NCI-H2196 (cell line): ENCODE data around the gene SYNE3.

ENCODE experiments used
- DNase-seq: peaks from one replicate; lab custom pipeline; 2025; ENCODE audit not compliant: unreplicated experiment; lab: John Stamatoyannopoulos, UW

The SYNE3 gene

DNA sequence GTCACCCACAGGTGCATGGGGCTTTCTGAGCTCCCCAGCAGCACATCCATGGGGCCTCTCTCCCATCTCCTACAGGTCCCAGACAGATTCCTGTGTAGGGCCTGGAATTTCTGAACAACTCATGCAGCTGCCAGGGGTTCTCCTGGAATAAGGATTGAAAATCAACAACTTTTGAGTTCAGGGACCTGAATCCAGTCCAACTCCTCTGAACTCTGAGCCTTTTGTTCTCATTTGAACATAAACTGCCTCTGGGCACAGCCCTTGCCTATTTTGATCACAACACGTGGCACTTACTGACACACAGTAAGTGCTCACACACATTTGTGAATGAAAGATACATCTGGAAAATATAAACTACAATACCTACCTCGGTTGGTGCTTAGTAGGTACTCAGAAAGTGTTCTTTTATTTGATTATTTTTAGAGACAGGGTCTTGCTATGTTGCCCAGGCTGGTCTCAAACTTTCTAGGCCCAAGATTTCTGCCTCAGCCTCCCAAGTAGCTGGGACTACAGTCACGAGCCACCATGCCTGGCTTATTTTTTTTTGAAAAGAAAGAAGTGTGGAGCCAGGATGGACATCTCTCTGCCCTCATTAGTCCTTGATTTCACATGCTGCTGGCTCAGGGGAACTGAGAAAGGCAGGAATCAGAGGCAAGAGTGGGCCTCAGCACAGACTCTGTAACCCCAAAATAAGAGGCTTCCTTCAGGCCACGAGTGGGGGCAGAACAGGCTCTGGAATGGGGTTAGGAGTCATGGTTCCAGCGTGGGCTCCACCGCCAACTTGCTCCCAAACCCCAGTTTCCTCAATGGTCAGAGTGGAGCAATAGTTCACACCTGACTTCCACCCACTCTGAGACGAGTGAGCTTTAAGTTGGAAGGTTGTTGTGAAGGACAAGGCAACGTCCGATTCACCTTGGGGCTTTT is 27.0 kb downstream of the SYNE3 start:
- DNase-seq = no peak

DNA sequence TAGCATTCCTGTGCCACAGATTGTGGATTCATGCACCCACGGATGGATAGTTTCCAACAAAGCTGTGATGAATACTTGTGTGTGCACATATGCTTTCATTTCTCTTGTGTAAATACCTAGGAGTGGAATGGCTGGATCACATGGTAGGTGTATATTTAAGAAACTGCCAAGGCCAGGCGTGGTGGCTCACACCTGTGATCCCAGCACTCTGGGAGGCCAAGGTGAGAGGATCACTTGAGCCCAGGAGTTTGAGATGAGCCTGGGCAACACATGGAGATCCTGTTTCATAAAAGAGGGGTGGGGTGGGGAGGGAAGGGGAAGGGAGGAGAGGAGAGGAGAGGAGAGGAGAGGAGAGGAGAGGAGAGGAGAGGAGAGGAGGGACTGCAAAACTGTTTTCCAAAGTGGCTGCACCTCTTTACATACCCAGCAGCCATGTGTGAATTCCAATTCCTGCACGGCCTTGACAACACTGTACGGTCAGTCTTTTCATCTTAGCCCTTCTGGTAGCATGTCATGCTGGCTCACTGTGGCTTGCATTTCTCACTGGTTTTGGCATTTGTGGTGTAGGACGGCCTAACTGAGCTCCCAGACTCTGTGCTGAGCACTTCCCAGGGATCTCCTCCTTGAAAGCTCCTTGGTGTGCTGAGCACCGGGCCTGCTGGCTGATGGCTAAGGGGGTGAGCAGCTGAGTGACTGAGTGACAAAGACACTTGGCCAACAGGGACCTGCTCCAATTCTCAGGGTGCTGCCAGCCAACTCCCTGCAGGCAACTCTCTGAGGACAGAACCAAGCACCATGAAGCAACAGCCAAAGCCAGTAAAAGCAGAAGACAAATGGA is 27.9 kb downstream of the SYNE3 start:
- DNase-seq = no peak

DNA sequence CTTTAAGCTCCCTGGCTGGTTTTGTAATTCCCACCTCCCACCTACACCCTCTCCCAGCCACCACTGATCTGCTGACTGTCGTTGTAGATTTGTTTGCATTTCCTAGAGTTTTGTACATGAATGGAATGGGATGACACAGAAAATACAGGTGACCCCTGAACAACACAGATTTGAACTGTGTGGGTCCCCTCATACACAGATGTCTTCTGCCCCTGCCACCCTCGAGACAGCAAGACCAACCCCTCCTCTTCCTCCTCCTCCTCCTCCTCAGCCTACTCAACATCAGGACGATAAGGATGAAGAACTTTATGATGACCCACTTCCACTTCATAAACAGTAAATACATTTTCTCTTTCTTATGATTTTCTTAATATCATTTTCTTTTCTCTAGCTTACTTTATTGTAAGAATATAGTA is 28.8 kb downstream of the SYNE3 start:
- DNase-seq = no peak

DNA sequence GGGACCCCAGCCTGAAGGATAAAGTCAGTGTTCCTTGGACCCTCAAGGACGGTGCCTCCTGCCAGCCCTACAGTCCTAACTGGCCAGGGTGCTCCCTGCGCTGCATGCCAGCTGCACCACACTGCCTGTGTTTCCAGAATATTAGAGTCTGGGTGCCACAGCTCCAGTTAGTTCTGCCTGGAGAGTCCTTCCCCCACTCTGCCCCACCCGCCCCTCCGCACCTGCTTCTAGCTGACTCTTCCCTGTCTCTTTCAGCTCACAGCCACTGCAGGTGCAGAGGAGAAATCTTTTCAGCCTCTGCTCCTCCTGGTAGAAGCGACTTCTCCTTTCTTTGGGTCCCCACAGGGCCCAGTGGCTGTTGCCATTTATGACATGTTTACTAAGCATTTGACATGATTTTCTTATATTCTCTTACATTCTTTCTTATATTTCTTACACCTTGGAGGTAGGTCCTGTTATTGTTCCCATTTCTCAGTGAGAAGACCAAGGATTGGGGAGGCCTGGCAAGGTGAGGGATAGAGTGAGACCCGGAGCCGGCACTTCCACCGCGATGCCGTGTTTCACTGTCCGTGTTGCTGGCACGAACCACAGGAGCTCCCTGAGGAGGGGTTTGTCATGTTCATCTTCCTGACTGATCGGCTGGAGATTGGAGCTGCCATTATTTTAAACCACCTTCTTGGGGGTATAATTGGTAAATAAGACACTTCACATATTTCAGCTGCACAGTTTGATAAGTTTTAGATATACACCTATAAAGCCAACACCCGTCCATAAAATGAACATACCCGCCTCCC is 29.4 kb downstream of the SYNE3 start:
- no peak for DNase-seq

DNA sequence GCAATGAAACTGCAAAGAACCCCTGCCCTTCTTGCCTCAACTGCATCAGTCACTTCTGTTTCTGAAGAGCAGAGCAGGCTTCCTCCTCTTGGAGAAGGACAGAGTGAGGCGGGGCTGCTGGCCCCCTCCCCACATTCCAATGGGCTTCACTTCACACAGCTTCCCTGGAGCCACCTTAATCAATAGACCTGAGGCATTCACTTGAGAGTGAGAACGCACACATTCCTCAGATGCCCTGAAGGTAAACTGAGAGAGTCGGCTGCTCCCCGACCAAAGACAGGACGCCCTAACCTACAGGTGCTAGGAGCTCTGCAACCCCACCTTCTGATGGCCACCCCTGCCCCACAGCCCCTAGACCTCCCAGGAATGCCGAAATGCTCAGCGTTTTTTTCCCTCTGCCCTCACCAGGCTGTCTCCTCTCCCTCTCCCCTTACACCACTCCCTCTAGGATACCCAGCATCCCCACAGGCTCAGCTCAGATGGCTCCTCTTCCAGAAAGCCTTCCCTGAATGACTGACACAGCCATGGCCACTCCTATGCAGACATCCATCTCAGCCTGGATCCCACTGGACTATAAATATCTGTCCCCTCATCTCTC is 31.1 kb downstream of the SYNE3 start:
- DNase-seq = no peak

DNA sequence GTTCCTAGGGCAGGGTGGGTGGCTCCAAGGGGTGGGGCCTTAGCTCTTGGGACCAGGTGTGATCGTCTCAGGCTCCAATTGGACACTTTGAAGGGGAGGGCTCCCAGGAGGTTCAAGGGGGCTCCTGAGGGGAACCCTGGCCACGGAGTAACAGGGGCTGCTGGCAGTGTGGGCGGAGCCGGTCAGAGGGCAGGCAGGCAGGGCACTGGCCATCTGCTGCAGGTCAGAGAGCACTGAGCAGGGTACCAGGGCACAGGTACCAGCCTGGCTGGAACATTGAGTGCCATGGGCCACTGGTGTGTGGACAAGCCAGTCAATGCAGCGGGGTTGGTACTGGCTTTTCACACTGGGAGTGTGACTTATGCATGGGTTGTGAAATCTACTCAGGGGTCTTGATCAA is 32.2 kb downstream of the SYNE3 start:
- no peak for DNase-seq

DNA sequence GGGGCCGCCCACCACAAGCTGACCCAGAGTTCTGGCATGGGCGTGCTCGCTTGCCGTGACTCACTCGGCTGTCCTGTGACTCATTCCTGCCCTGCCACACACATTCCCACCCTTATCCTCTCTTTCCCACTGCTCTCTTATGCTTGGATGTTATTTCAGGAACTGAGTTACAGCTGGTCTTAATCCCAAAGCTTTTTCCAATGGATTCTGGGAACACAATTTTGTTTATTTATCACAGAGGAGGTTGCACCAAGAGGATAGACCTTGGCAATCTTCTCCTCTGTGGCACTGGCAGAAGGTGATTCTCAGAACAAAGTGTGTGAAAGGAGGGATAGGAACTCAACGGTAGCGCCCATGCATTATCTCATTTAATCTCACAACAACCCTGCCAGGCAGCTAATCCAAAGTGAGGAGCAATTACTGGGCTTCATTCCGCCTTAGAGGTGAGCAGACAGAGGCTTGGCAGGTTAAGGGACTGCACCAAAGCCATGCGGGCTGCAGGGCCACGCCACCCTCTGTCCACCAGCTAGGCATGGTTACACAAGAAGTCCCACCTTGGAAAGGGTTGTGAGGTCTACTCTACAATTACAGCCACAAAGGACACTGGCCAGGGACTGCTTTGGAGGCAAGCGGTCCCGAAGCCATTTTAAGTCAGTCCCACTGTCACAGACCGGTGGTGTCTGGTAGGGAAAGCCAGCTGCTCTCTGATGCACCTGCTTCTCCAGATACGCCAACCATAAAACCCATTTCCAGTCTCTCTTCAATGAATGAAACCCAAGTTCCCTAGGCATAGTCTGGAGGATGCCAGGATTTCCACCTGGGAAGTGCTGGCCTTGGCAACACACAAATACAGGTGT is 32.9 kb downstream of the SYNE3 start:
- no peak for DNase-seq

DNA sequence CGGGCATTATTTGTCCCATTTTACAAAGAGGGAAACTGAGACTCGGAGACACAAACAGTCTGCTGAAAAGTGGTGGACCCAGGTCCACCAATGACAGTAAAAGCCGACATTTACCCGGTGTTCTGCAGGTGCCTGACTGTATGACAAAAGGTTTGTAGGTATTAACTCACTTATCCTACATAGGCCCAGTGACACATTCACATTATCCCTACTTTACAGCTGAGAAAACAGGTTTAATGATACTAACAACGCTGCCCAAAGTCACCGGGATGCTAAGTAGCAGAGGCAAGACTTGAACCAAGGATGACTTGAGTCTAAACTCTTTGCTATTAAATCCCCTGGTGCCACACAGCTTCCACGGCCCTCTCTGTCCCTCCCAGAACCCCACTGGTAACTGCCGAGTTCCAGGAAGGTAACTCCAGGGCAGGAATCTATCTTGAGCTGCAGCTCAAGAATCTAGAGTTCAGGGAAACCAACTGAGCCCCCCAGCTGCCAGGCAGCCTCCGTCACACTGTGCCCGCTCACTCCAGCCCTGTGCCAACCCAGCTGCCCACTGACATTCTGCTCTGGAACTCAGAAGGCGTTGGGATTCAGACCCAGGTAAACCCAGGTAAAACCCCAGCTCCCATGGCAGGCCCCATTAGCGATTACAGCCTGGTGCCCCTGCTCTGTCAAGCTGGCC is 33.7 kb downstream of the SYNE3 start:
- no peak for DNase-seq

DNA sequence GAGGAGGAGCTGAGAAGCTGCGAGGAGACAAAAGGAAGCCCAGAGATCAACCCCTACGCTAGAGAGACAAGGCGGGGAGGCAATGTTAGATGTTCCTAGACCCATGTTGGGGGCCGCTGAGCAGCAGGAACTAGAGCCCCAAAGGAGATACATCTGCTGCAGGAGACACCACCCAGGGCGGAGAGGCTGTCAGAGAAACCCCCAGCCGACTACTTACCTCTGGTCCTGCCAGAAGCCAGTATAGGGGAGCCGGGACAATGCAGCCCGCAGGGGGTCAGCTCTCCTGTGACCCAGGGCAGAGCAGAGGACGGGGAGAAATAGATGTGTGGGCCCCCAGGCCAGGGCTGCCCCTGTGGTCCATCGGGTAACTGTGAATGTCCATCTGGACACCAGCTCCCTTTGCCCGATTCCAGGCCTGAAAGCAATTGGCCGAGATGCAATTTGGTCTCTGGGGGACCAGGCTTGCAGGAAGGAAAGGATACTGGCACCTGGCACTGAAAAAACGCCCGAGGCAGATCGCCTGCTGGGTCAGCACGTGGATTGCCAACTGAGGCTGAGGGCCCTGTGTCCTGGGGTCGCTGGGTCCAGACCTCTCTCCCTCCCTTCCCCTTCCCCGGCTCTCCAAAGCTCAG is 34.9 kb downstream of the SYNE3 start:
- DNase-seq = no peak

DNA sequence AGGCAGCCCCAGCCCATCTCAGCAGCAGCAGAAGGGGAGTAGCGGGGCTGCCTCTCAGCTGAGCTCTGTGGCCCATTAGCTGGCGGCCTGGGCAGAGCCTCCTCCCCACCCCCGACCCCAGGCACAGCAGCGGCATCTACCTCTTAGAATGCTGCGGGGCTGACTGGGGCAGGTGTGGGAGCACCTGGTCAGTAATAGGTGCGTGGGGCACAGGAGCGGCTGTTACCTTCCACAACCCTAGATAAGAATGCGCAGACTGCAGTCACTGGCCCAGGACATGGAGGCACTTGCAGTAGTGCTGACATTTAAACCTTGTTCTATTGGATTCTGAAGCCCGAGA is 35.6 kb downstream of the SYNE3 start:
- DNase-seq = no peak

DNA sequence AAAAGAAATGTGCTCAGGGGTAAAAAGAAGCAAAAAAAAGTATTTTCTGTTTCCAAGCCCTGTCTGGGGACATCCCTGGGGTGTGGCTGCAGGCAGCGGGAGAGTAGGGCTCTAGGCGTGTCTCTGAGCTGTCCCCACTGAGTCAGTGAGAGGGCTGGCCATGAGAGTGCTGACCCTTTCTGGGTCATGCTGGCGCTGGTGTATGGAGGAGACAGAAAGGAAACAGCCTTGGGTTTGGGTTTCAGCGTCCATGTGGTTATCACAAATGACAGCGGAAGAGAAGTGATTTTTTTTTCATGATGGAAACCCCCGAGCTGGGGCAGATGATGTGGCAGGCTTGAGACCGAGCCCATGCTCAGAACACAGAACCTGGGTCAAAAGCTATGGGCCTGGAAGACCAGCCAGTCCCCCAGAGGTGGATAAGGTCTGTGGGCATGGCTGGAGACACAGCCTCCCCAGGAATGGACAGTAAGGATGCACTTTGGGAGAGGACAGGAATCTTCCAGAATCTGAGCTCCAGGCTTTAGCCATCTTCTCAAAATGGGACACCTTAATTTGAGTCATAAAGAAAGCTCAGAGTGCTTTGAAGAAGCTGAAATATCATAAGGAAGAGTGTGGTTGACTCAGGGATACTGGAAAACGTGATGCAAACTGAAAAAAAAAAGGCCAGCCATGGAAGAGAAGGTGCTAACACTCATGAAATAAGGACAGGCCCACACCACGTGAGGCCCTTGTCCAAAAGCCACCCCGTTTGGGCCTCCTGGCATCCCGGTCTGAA is 36.2 kb downstream of the SYNE3 start:
- no peak for DNase-seq

DNA sequence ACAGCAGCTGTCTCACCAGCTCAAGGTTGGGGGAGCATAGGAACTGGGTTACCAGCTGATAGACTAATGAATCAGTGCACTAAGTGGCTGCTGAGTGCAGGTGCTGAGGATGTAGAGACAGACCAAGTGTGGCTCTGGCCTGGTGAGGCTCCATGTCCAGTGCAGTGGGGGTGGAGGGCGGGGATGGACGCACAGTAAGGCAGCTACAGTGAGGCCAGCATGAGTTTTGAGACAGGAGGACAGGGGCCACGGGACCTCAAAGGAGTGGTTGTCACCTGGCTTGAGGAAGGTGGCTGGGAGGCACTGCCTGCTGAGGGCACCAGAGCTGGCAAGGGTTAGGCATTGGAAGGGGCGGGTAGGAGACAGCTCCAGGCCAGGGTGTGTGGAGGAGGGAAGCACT is 37.0 kb downstream of the SYNE3 start:
- DNase-seq = no peak

DNA sequence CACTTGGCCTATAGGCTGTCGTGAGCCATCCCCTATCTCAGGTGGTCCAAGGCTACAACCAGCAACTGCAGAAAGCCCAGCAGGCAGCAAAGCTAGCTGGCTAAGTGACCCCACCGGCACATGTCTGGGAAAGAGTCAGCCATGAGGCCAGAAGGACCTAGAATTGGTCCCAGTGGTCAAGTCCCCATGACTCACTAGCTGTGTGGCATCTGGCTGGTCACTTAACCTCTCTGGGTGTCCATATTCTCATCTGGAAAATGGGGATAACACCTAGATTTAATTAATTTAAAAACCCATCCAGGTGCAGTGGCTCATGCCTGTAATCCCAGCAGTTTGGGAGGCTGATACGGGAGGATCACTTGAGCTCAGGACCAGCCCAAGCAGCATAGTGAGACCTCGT is 37.6 kb downstream of the SYNE3 start:
- DNase-seq = no peak

DNA sequence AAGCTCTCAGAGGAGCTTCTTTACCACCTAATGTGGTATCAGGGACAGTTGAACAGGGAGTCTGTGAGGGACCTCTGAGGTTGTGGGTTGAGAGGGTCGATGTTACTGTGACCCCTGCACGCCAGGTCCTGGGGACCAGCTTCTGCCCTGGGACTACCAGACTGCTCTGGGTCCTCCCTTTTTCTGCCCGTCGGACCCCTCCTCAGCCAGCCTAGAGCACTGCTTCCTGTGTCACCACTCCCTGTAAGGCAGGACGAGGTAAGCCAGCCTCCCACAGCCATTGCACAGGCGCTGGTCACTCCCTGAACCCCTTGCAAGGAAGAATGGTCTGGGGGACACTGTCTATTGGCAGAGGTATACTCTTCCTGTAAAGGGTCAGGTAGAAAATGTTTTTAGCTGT is 38.1 kb downstream of the SYNE3 start:
- DNase-seq = no peak

DNA sequence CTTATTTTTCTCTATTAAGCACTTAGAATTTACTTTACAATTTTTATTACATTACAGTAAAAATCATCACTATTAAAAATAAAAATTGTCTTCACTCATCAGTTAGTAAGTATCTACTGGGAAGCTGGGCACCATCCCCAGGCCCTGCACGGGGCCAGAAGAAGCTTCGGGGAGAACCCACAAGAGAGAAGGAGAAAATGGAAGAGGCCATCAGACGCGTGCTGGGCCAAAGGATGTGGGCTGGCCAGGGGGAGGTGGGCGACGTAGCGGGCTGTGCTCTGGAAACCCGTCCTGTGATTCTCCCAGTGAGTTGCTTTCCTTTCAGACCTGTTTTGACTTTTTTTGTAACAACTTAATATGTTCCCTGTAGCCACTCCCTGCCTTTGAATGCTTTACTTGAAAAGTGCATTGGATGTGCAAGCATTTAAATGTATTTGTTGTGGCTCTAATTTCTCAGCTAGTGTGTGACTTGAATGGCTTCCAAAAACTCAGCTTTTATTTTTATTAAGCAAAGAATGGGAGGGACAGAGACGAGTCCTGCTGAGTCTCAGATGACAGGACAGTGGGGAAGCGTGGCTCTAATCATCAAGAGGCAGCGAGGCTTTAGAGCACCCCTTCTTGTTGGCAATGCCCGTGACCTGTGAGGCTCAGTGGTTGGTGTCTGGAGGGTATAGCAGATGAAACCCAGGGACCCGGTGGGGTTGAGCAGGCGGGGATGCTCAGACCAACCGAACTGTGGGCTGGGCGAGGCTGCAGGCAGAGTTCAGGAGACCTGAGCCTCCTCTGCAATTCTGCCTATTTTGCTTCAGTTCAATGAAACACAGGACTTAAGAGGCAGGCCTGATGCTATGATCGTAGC is 38.8 kb downstream of the SYNE3 start:
- DNase-seq = no peak

DNA sequence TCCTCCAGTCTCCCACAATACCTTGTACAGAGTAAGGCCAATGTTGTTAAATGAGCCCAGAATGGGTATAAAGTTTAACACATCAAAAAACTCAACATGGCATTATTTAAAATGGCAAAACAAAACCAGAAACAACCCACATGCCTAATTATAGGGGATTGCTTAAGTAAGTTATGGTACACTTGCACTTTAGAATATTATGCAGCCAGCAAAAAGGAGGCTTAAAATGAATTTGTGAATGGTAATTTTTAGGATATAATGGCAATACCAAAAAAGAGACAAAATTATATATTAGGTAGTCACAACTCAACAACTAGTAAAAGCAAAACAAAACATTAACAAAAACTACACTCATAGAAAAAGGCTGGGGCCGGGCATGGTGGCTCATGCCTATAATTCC is 39.7 kb downstream of the SYNE3 start:
- DNase-seq = no peak

DNA sequence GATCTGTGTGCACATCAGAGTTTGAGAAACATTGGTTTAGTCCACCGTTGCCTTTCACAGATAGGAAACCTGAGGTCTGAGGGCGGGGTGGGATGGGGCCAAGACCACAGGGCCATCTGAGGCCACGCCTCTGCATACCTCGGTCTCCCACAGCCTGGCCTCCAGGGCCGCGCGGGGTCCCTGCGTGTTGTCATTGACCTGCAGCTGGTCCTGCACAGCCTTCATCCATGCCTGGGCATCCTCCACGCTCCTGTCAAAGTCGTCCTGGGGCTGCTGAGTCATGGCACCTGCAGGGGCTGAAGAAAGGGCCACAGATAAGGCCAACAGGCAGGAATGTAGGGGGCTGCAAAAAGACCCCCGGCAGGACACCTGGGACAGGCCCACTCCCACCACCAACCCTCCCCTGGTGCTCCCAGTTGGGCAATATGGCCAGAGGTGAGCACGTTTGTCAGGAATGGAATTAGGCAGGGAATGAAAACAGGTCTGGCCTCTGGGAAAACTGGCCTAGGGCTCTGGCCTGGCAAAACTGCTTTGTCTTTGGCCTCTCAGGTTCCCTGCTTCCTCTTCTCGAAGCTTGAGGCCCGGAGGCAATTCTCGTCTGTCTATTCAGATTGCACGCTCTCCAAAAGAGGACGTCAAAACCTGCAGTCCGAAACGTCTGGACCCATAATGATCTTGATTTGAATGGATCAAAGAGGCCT is 40.8 kb downstream of the SYNE3 start:
- DNase-seq = no peak
